Dermis microvascular lymphatic vessel endothelial cell (primary cell): ENCODE data around the gene ZPR1. TPM values are rescaled to one million over a fixed set of nuclear protein-coding genes. Genes with fewer than 3 reads are reported as not detected.

Source experiments
- total RNA-seq: library from RNA; depleted of rRNA; stranded (reverse); fragments of >200 nt; gene quantifications from 2 replicates; pipeline ENCODE4 v1.2.1, GENCODE V29; 2014

Gene ZPR1
- total RNA-seq, 1 donor from 2014 or later, result 19.0 TPM

Other genes with a start within 250 kb of the ZPR1 start
- 11.3 and 12.8 TPM in 2 replicates for gene BUD13, start 15.0 kb downstream of the ZPR1 start, total RNA-seq
- gene APOA5, start 3.9 kb upstream of the ZPR1 start, total RNA-seq, result not detected in 2 replicates
- not detected in 2 replicates for gene APOA4, start 35.3 kb upstream of the ZPR1 start, total RNA-seq
- gene APOC3, start 41.9 kb upstream of the ZPR1 start, total RNA-seq, result not detected in 2 replicates
- gene APOA1, start 49.6 kb upstream of the ZPR1 start, total RNA-seq, result not detected in 2 replicates